NB4 (cell line): ENCODE results near the gene KARS1.

ENCODE experiments used
- CTCF ChIP-seq: IDR thresholded peaks from one replicate; pipeline ENCODE4 v1.5.1; 2012; ENCODE audit warnings: low read depth, low read length
- POLR2A ChIP-seq: IDR thresholded peaks from 2 replicates; pipeline ENCODE4 v1.6.1; 2011; ENCODE audit warnings: mild to moderate bottlenecking; ENCODE audit not compliant: insufficient read length; ENCODE audit errors: extremely low read depth

- no peak for TF ChIP-seq CTCF
- TF ChIP-seq POLR2A, result no peak
Observed at GRCh38 chr16:75653922-75654321, 6.5 kb upstream of the KARS1 start.
